Gastroesophageal sphincter (tissue), 4 donors: ENCODE data around the gene WWC2. TPM values are rescaled to one million over a fixed set of nuclear protein-coding genes. Genes with fewer than 3 reads are reported as not detected.

Experiments used
- ATAC-seq: fragments of 150-250 bp; one replicate; pipeline ENCODE4 v1.9.1; 2016; ENCODE audit warnings: mild to moderate bottlenecking, moderate library complexity
- H3K27ac ChIP-seq, 4 donors: fragments of 200-600 bp; sonication (generic) in 3 of 4; 1 replicate in 3 of 4; 2 replicates in 1 of 4; pipeline ENCODE4 v1.5.1; 2016 to 2019
- H3K27me3 ChIP-seq: fragments of 200-600 bp; sonication (generic); one replicate; pipeline ENCODE4 v1.5.1; 2019
- H3K36me3 ChIP-seq, 2 donors: fragments of 200-600 bp; sonication (generic); one replicate each; pipeline ENCODE4 v1.5.1; 2019; ENCODE audit warnings: control low read depth in 1 of 2
- H3K4me1 ChIP-seq, 3 donors: fragments of 200-600 bp; sonication (generic); 1 replicate in 2 of 3; 2 replicates in 1 of 3; pipeline ENCODE4 v1.5.1; 2016 to 2019; ENCODE audit warnings: control low read depth in 2 of 3
- H3K4me3 ChIP-seq, 2 donors: fragments of 200-600 bp; sonication (generic); one replicate each; pipeline ENCODE4 v1.5.1; 2019; ENCODE audit warnings: mild to moderate bottlenecking in 1 of 2, moderate library complexity in 1 of 2
- H3K9me3 ChIP-seq, 3 donors: fragments of 200-600 bp; sonication (generic); one replicate each; pipeline ENCODE4 v1.5.1; 2017 to 2019; ENCODE audit warnings: control low read depth in 2 of 3
- CTCF ChIP-seq, 4 experiments: fragments of 200-600 bp in 2 of 4; fragments of 450-650 bp in 2 of 4; sonication (generic) in 1 of 4; IDR thresholded peaks; one replicate each; pipeline ENCODE4 v1.5.1; 2017 to 2019; ENCODE audit warnings: antibody characterized with exemption in 4 of 4, mild to moderate bottlenecking in 2 of 4, moderate library complexity in 2 of 4
- EP300 ChIP-seq: sonication (generic); formaldehyde crosslinking; IDR thresholded peaks from one replicate; pipeline ENCODE4 v1.6.1; 2017; ENCODE audit warnings: antibody characterized with exemption, mild to moderate bottlenecking
- POLR2A ChIP-seq, 2 donors: fragments of 450-650 bp; IDR thresholded peaks; one replicate each; pipeline ENCODE4 v1.6.1; 2017; ENCODE audit warnings: antibody characterized with exemption in 2 of 2, mild to moderate bottlenecking in 2 of 2, moderate library complexity in 1 of 2
- POLR2AphosphoS5 ChIP-seq: sonication (generic); formaldehyde crosslinking; IDR thresholded peaks from one replicate; pipeline ENCODE4 v1.6.1; 2017; ENCODE audit warnings: antibody characterized with exemption
- WGBS, 2 donors: methylation state at CpG; one replicate each; pipeline ENCODE4 v1.1.5; 2018; ENCODE audit warnings: low coverage in 1 of 2; 5-methylcytosine and 5-hydroxymethylcytosine counted together
- total RNA-seq, 4 donors: library from RNA; depleted of rRNA; stranded (reverse); fragments of >200 nt; gene quantifications; one replicate each; pipeline ENCODE4 v1.1.0, GENCODE V29; 2016

WWC2 gene
- total RNA-seq, 4 donors from 2014 or later, result 23.0 to 42.0 (median 37.2) TPM

GRCh38 chr4:183241721-183242151 lies 142.7 kb downstream of the WWC2 start:
- TF ChIP-seq EP300 (no peak), POLR2A (IDR thresholded peaks at IDR 0.05) (no peak), CTCF (IDR thresholded peaks at IDR 0.05) (no peak), POLR2AphosphoS5 (no peak)
- no peak overlapping the region for H3K27ac ChIP-seq
- WGBS, 2 donors, result 56 to 90% methylated on average over 6 of the region's 6 CpGs
- no peak for ATAC-seq
- peaks cover 0 to 2% (median 0%) of the 10 kb centered on the region in 3 donors for H3K9me3 ChIP-seq
- no peaks in the 10 kb centered on the region for H3K27me3 ChIP-seq
- H3K4me1 ChIP-seq, result no peaks in the 10 kb centered on the region
- no peak overlapping the region for H3K4me3 ChIP-seq
- H3K36me3 ChIP-seq, result peaks cover 0 to 38% of the 10 kb centered on the region in 2 donors

GRCh38 chr4:183242291-183242690 lies 143.2 kb downstream of the WWC2 start:
- no peak for ATAC-seq
- H3K27me3 ChIP-seq, result no peaks in the 10 kb centered on the region
- WGBS, 2 donors, result 72 to 89% methylated on average over 2 of the region's 2 CpGs
- H3K4me3 ChIP-seq, result no peak overlapping the region
- no peaks in the 10 kb centered on the region for H3K9me3 ChIP-seq
- H3K27ac ChIP-seq, result no peak overlapping the region
- H3K36me3 ChIP-seq, result peaks cover 0 to 42% of the 10 kb centered on the region in 2 donors
- H3K4me1 ChIP-seq, result no peaks in the 10 kb centered on the region
- TF ChIP-seq POLR2AphosphoS5 (no peak), POLR2A (IDR thresholded peaks at IDR 0.05) (no peak), EP300 (no peak), CTCF (IDR thresholded peaks at IDR 0.05) (no peak)

- TF ChIP-seq EP300 (no peak), POLR2AphosphoS5 (no peak), POLR2A (IDR thresholded peaks at IDR 0.05) (no peak), CTCF (IDR thresholded peaks at IDR 0.05) (no peak)
- no peak for ATAC-seq
- Histone ChIP-seq H3K9me3 (no peaks in the 10 kb centered on the region), H3K36me3 (peaks cover 0 to 48% of the 10 kb centered on the region in 2 donors), H3K4me3 (no peak overlapping the region), H3K27ac (no peak overlapping the region), H3K27me3 (no peaks in the 10 kb centered on the region), H3K4me1 (no peaks in the 10 kb centered on the region)
- WGBS, 2 donors, result 82 to 83% methylated on average over 6 to 8 of the region's 8 CpGs
Measured at GRCh38 chr4:183244019-183244418, 145.0 kb downstream of the WWC2 start.

GRCh38 chr4:183244506-183244905 lies 145.4 kb downstream of the WWC2 start:
- Histone ChIP-seq H3K4me3 (no peak overlapping the region), H3K27ac (no peak overlapping the region), H3K4me1 (no peaks in the 10 kb centered on the region), H3K9me3 (no peaks in the 10 kb centered on the region), H3K27me3 (no peaks in the 10 kb centered on the region), H3K36me3 (peaks cover 0 to 48% of the 10 kb centered on the region in 2 donors)
- TF ChIP-seq EP300 (no peak), POLR2AphosphoS5 (no peak), POLR2A (IDR thresholded peaks at IDR 0.05) (no peak), CTCF (IDR thresholded peaks at IDR 0.05) (no peak)
- WGBS, 2 donors, result 75 to 94% methylated on average over 2 of the region's 2 CpGs
- no peak for ATAC-seq

- H3K36me3 ChIP-seq, result peaks cover 0 to 64% of the 10 kb centered on the region in 2 donors
- H3K27me3 ChIP-seq, result no peaks in the 10 kb centered on the region
- no peak for ATAC-seq
- TF ChIP-seq EP300 (no peak), POLR2AphosphoS5 (no peak), POLR2A (IDR thresholded peaks at IDR 0.05) (no peak), CTCF (IDR thresholded peaks at IDR 0.05) (no peak)
- no peak overlapping the region for H3K4me3 ChIP-seq
- peaks cover 0 to 2% (median 0%) of the 10 kb centered on the region in 3 donors for H3K4me1 ChIP-seq
- H3K27ac ChIP-seq, result no peak overlapping the region
- WGBS, 2 donors, result 95 to 100% methylated on average over 2 of the region's 2 CpGs
- H3K9me3 ChIP-seq, result no peaks in the 10 kb centered on the region
Measured at GRCh38 chr4:183248201-183248600, 149.1 kb downstream of the WWC2 start.
